Breast epithelium (tissue), 3 donors: Measurements from ENCODE around the gene DOC2B.

ENCODE experiments used
- CTCF ChIP-seq, 3 donors: fragments of 450-650 bp; IDR thresholded peaks; one replicate each; pipeline ENCODE4 v1.5.1; 2016 to 2017; ENCODE audit warnings: antibody characterized with exemption in 3 of 3, mild to moderate bottlenecking in 3 of 3, moderate library complexity in 3 of 3
- POLR2A ChIP-seq: fragments of 450-650 bp; IDR thresholded peaks from one replicate; pipeline ENCODE4 v1.6.1; 2016; ENCODE audit warnings: antibody characterized with exemption, mild to moderate bottlenecking, moderate library complexity

GRCh38 chr17:155576-155975, 25.9 kb downstream of the DOC2B start:
- TF ChIP-seq CTCF (IDR thresholded peaks at IDR 0.05) (no peak), POLR2A (no peak)
